Stimulated activated naive CD4-positive, alpha-beta T cell treated with Interleukin-2 at 50 U/mL for 16 hours (primary cell): ENCODE measurements around the gene VPS18.
"Not testable (repeated sequence)": the region's sequence is repeated elsewhere in the genome, so short reads cannot be mapped to it uniquely, and the experiment has no call there.

Experiments
- DNase-seq: peaks from one replicate; lab custom pipeline; 2025; lab: John Stamatoyannopoulos, UW

VPS18 gene

GRCh38 chr15:40893733-40894680 is at the start of gene VPS18:
VPS18 (plus strand) TSS chr15:40894450; CDS start chr15:40894769, 319 bp downstream.
- peak; percentile 98 for DNase-seq

- peak; percentile 18 for DNase-seq
These were observed 49.6 kb upstream of the VPS18 start for GRCh38 chr15:40844696-40845030.

- DNase-seq = no peak
These were observed 49.2 kb upstream of the VPS18 start for GRCh38 chr15:40845036-40845435.

- no peak for DNase-seq
These were observed 48.6 kb upstream of the VPS18 start for GRCh38 chr15:40845511-40846284.

- DNase-seq = no peak
These were observed 47.4 kb upstream of the VPS18 start for GRCh38 chr15:40846841-40847222.

- no peak for DNase-seq
These were observed 46.9 kb upstream of the VPS18 start for GRCh38 chr15:40847223-40847961.

GRCh38 chr15:40850576-40851112 is 43.6 kb upstream of the VPS18 start:
- DNase-seq = no peak

- DNase-seq = no peak
These were observed 41.7 kb upstream of the VPS18 start for GRCh38 chr15:40852529-40852928.

- no peak for DNase-seq
These were observed 40.9 kb upstream of the VPS18 start for GRCh38 chr15:40853241-40853890.

- DNase-seq = no peak
These were observed 40.1 kb upstream of the VPS18 start for GRCh38 chr15:40854161-40854560.

GRCh38 chr15:40855706-40856234 is 38.5 kb upstream of the VPS18 start:
- no peak for DNase-seq

GRCh38 chr15:40856746-40857145 is 37.5 kb upstream of the VPS18 start:
- no peak for DNase-seq

- DNase-seq = peak; percentile 62
These were observed 36.5 kb upstream of the VPS18 start for GRCh38 chr15:40857601-40858341.

GRCh38 chr15:40858706-40859105 is 35.5 kb upstream of the VPS18 start:
- no peak for DNase-seq

- peak; percentile 66 for DNase-seq
These were observed 34.9 kb upstream of the VPS18 start for GRCh38 chr15:40859206-40859851.

GRCh38 chr15:40861147-40861546 is 33.1 kb upstream of the VPS18 start:
- not testable (repeated sequence) for DNase-seq

GRCh38 chr15:40863660-40864270 is 30.5 kb upstream of the VPS18 start:
- no peak for DNase-seq

GRCh38 chr15:40867199-40867598 is 27.1 kb upstream of the VPS18 start:
- no peak for DNase-seq

GRCh38 chr15:40869686-40870085 is 24.6 kb upstream of the VPS18 start:
- DNase-seq = no peak

GRCh38 chr15:40870716-40871115 is 23.5 kb upstream of the VPS18 start:
- no peak for DNase-seq
